ENCODE results near the gene PEX5L.

Gene PEX5L

GRCh38 chr3:179828738-179829137 is 208.0 kb downstream of the PEX5L start:
- Mint-ChIP-seq H3K27me3 (peaks cover 17% of the 10 kb centered on the region), H3K27ac (no peak overlapping the region), H3K36me3 (no peaks in the 10 kb centered on the region), H3K4me3 (no peak overlapping the region), H3K9me3 (no peaks in the 10 kb centered on the region), H3K4me1 (no peaks in the 10 kb centered on the region)
- no peak for ATAC-seq

GRCh38 chr3:179826247-179826637 is 210.5 kb downstream of the PEX5L start:
- H3K27me3 Mint-ChIP-seq, result peaks cover under 1% of the 10 kb centered on the region

GRCh38 chr3:179825527-179826246 is 211.1 kb downstream of the PEX5L start:
- ATAC-seq, result no peak
- no peaks in the 10 kb centered on the region for H3K9me3 Mint-ChIP-seq
- no peak overlapping the region for H3K27ac Mint-ChIP-seq

More at GRCh38 chr3:179826247-179826637, 210.5 kb downstream of the PEX5L start:
- Mint-ChIP-seq H3K4me1 (no peaks in the 10 kb centered on the region), H3K27ac (no peak overlapping the region), H3K4me3 (no peak overlapping the region), H3K9me3 (no peaks in the 10 kb centered on the region), H3K36me3 (no peaks in the 10 kb centered on the region)
- no peak for ATAC-seq

GRCh38 chr3:179822296-179822695 is 214.4 kb downstream of the PEX5L start:
- Mint-ChIP-seq H3K27me3 (peaks cover 9% of the 10 kb centered on the region), H3K4me3 (no peak overlapping the region), H3K9me3 (no peaks in the 10 kb centered on the region), H3K4me1 (no peaks in the 10 kb centered on the region), H3K36me3 (no peaks in the 10 kb centered on the region), H3K27ac (no peak overlapping the region)
- no peak for ATAC-seq

More at GRCh38 chr3:179825527-179826246, 211.1 kb downstream of the PEX5L start:
- Mint-ChIP-seq H3K4me3 (no peak overlapping the region), H3K4me1 (no peaks in the 10 kb centered on the region), H3K36me3 (no peaks in the 10 kb centered on the region), H3K27me3 (peaks cover 4% of the 10 kb centered on the region)

GRCh38 chr3:179819379-179819778 is 217.4 kb downstream of the PEX5L start:
- Mint-ChIP-seq H3K27ac (no peak overlapping the region), H3K36me3 (no peaks in the 10 kb centered on the region), H3K27me3 (peaks cover 9% of the 10 kb centered on the region), H3K4me1 (no peaks in the 10 kb centered on the region), H3K9me3 (peaks cover 2% of the 10 kb centered on the region), H3K4me3 (no peak overlapping the region)
- no peak for ATAC-seq

- no peak overlapping the region for H3K27ac Mint-ChIP-seq
- no peak overlapping the region for H3K4me3 Mint-ChIP-seq
- ATAC-seq, result no peak
- H3K27me3 Mint-ChIP-seq, result no peaks in the 10 kb centered on the region
- peaks cover 8% of the 10 kb centered on the region for H3K4me1 Mint-ChIP-seq
- H3K9me3 Mint-ChIP-seq, result peaks cover 2% of the 10 kb centered on the region
- no peaks in the 10 kb centered on the region for H3K36me3 Mint-ChIP-seq
Measured at GRCh38 chr3:179812096-179812382, 224.7 kb downstream of the PEX5L start.

GRCh38 chr3:179811321-179812095 is 225.2 kb downstream of the PEX5L start:
- Mint-ChIP-seq H3K9me3 (peaks cover 2% of the 10 kb centered on the region), H3K4me1 (peaks cover 8% of the 10 kb centered on the region), H3K27me3 (no peaks in the 10 kb centered on the region), H3K27ac (no peak overlapping the region), H3K4me3 (no peak overlapping the region), H3K36me3 (no peaks in the 10 kb centered on the region)
- peak; percentile 55 for ATAC-seq

GRCh38 chr3:179809639-179810038 is 227.1 kb downstream of the PEX5L start:
- ATAC-seq, result no peak
- Mint-ChIP-seq H3K9me3 (no peaks in the 10 kb centered on the region), H3K4me3 (no peak overlapping the region), H3K36me3 (no peaks in the 10 kb centered on the region), H3K27ac (no peak overlapping the region), H3K27me3 (no peaks in the 10 kb centered on the region), H3K4me1 (peaks cover 8% of the 10 kb centered on the region)

GRCh38 chr3:179807588-179807987 is 229.1 kb downstream of the PEX5L start:
- Mint-ChIP-seq H3K27me3 (peaks cover 8% of the 10 kb centered on the region), H3K4me1 (peaks cover 8% of the 10 kb centered on the region), H3K9me3 (no peaks in the 10 kb centered on the region), H3K27ac (no peak overlapping the region), H3K4me3 (no peak overlapping the region), H3K36me3 (no peaks in the 10 kb centered on the region)
- no peak for ATAC-seq

- H3K4me1 Mint-ChIP-seq, result peaks cover 2% of the 10 kb centered on the region
- H3K27me3 Mint-ChIP-seq, result peaks cover 8% of the 10 kb centered on the region
- H3K4me3 Mint-ChIP-seq, result no peak overlapping the region
- no peak for ATAC-seq
- H3K36me3 Mint-ChIP-seq, result no peaks in the 10 kb centered on the region
- H3K9me3 Mint-ChIP-seq, result no peaks in the 10 kb centered on the region
- no peak overlapping the region for H3K27ac Mint-ChIP-seq
Measured at GRCh38 chr3:179806177-179806576, 230.6 kb downstream of the PEX5L start.

GRCh38 chr3:179801856-179802255 is 234.9 kb downstream of the PEX5L start:
- Mint-ChIP-seq H3K4me3 (no peak overlapping the region), H3K27me3 (peaks cover 8% of the 10 kb centered on the region)

GRCh38 chr3:179801263-179801662 is 235.5 kb downstream of the PEX5L start:
- ATAC-seq, result no peak
- Mint-ChIP-seq H3K4me3 (no peak overlapping the region), H3K27me3 (peaks cover 8% of the 10 kb centered on the region), H3K4me1 (no peaks in the 10 kb centered on the region), H3K36me3 (no peaks in the 10 kb centered on the region), H3K9me3 (no peaks in the 10 kb centered on the region), H3K27ac (no peak overlapping the region)

More at GRCh38 chr3:179801856-179802255, 234.9 kb downstream of the PEX5L start:
- H3K9me3 Mint-ChIP-seq, result no peaks in the 10 kb centered on the region
- H3K27ac Mint-ChIP-seq, result no peak overlapping the region
- H3K36me3 Mint-ChIP-seq, result no peaks in the 10 kb centered on the region
- no peaks in the 10 kb centered on the region for H3K4me1 Mint-ChIP-seq
- no peak for ATAC-seq

- ATAC-seq, result no peak
- H3K9me3 Mint-ChIP-seq, result no peaks in the 10 kb centered on the region
- H3K4me3 Mint-ChIP-seq, result no peak overlapping the region
- no peaks in the 10 kb centered on the region for H3K4me1 Mint-ChIP-seq
- H3K27ac Mint-ChIP-seq, result no peak overlapping the region
- no peaks in the 10 kb centered on the region for H3K27me3 Mint-ChIP-seq
- no peaks in the 10 kb centered on the region for H3K36me3 Mint-ChIP-seq
Measured at GRCh38 chr3:179797192-179797591, 239.5 kb downstream of the PEX5L start.

- Mint-ChIP-seq H3K9me3 (no peaks in the 10 kb centered on the region), H3K27me3 (no peaks in the 10 kb centered on the region), H3K4me3 (no peak overlapping the region), H3K27ac (no peak overlapping the region), H3K4me1 (no peaks in the 10 kb centered on the region), H3K36me3 (no peaks in the 10 kb centered on the region)
- no peak for ATAC-seq
Measured at GRCh38 chr3:179796421-179796820, 240.3 kb downstream of the PEX5L start.

- Mint-ChIP-seq H3K4me1 (no peaks in the 10 kb centered on the region), H3K27ac (no peak overlapping the region), H3K36me3 (no peaks in the 10 kb centered on the region), H3K4me3 (no peak overlapping the region), H3K27me3 (no peaks in the 10 kb centered on the region), H3K9me3 (no peaks in the 10 kb centered on the region)
- ATAC-seq, result peak; percentile 54
Measured at GRCh38 chr3:179794355-179794754, 242.4 kb downstream of the PEX5L start.

- H3K36me3 Mint-ChIP-seq, result peaks cover 7% of the 10 kb centered on the region
- no peaks in the 10 kb centered on the region for H3K27me3 Mint-ChIP-seq
- H3K4me1 Mint-ChIP-seq, result no peaks in the 10 kb centered on the region
- H3K27ac Mint-ChIP-seq, result no peak overlapping the region
- ATAC-seq, result no peak
- H3K4me3 Mint-ChIP-seq, result no peak overlapping the region
- H3K9me3 Mint-ChIP-seq, result no peaks in the 10 kb centered on the region
Measured at GRCh38 chr3:179791793-179792192, 244.9 kb downstream of the PEX5L start.
